Measurements from ENCODE around the gene SRSF3. TPM values are rescaled to one million over a fixed set of nuclear protein-coding genes. Genes with fewer than 3 reads are reported as not detected.

SRSF3 gene
- total RNA-seq, 1 experiment from 2014 or later, result 954 TPM

- H2AFZ ChIP-seq (ENCODE audit: low read length), result no peak overlapping the region
Measured at GRCh38 chr6:36548401-36548743, 45.8 kb upstream of the SRSF3 start.

More at GRCh38 chr6:36548401-36548743, 45.8 kb upstream of the SRSF3 start:
- Histone ChIP-seq H3K27me3 (ENCODE audit: insufficient read depth, low read length) (no peaks in the 10 kb centered on the region), H4K8ac (replicated peaks; ENCODE audit: insufficient read length, low read depth, low read length) (no peak overlapping the region), H3K56ac (ENCODE audit: insufficient read length, low read depth, low read length) (no peak overlapping the region), H2BK20ac (ENCODE audit: low read depth, low read length, poor library complexity, severe bottlenecking) (no peak overlapping the region), H4K5ac (ENCODE audit: insufficient read length, low read depth, low read length) (no peak overlapping the region), H3K4me1 (ENCODE audit: insufficient read depth, low read length) (peaks cover 5% of the 10 kb centered on the region; the same call in 1 of the 2 replicates), H2BK15ac (ENCODE audit: low read depth, low read length) (no peak overlapping the region), H3K4me2 (ENCODE audit: insufficient read depth, insufficient read length, low read length) (no peak overlapping the region), H4K91ac (ENCODE audit: insufficient read length, low read depth, low read length) (no peak overlapping the region), H3K9me3 (ENCODE audit: control insufficient read depth, low read depth, low read length) (no peaks in the 10 kb centered on the region), H3K9ac (ENCODE audit: extremely low read depth, insufficient read length, low read length) (no peak overlapping the region), H3K79me2 (ENCODE audit: insufficient read depth, low read length) (peaks cover 8% of the 10 kb centered on the region; the same call in 1 of the 2 replicates), H3K18ac (ENCODE audit: insufficient read length, low read depth, low read length) (no peak overlapping the region), H3K27ac (ENCODE audit: insufficient read length, low read depth, low read length) (no peak overlapping the region), H4K20me1 (ENCODE audit: control insufficient read depth, insufficient read depth, insufficient read length) (no peaks in the 10 kb centered on the region), H3K4ac (ENCODE audit: low read depth, low read length) (no peak overlapping the region), H2BK12ac (ENCODE audit: insufficient read length, low read depth, low read length) (no peak overlapping the region), H2BK5ac (ENCODE audit: insufficient read length, low read length) (no peak overlapping the region), H3K79me1 (ENCODE audit: insufficient read depth, low read depth, low read length, poor library complexity, severe bottlenecking) (no peaks in the 10 kb centered on the region), H3K23me2 (ENCODE audit: insufficient read length, low read depth, low read length, poor library complexity, severe bottlenecking) (peaks cover 10% of the 10 kb centered on the region), H3K14ac (ENCODE audit: insufficient read depth, low read length) (no peak overlapping the region), H3T11ph (ENCODE audit: low read length) (no peak overlapping the region), H2AK5ac (ENCODE audit: insufficient read length, low read length) (no peak overlapping the region), H2BK120ac (ENCODE audit: low read depth, low read length, poor library complexity, severe bottlenecking) (no peak overlapping the region), H3K23ac (ENCODE audit: insufficient read length, low read depth, low read length) (no peak overlapping the region)
- H3K27me3 Mint-ChIP-seq (ENCODE audit: low read depth), result no peaks in the 10 kb centered on the region; the same call in none of the 2 replicates
- DNase-seq, result no peak
- H3K9me3 Mint-ChIP-seq, result peaks cover 0 to 2% of the 10 kb centered on the region in 2 experiments; a peak in 1 of 5 replicates
- TF ChIP-seq CTCF (conservative IDR thresholded peaks at IDR 0.05), result no peak
- no CpG with 5 or more reads among the region's 2 CpGs for whole genome bisulfite sequencing (ENCODE audit: extremely low coverage, insufficient read length, low lambda C conversion rate)
- peaks cover 15 to 21% of the 10 kb centered on the region in 2 experiments for H3K4me1 Mint-ChIP-seq
- no peak overlapping the region for H3K4me3 Mint-ChIP-seq
- no peak overlapping the region for H3K27ac Mint-ChIP-seq
- peaks cover under 1 to 7% (median 7%) of the 10 kb centered on the region in 3 experiments; a peak in 6 of 7 replicates for H3K36me3 Mint-ChIP-seq (ENCODE audit: insufficient read depth in 1 of 3, low read depth in 3 of 3)
